HCT116 (cell line): ENCODE results near the gene TRIOBP. TPM values are rescaled to one million over a fixed set of nuclear protein-coding genes. Genes with fewer than 3 reads are reported as not detected.

Source experiments
- ATAC-seq: fragments of 200-7000 bp; cut with Tn5 transposase; 2 replicates; pipeline ENCODE4 v1.9.1; 2020; ENCODE audit warnings: mild to moderate bottlenecking, moderate library complexity
- BruUV-seq: library from RNA; stranded (reverse); fragments of 400-500 nt; replicated peaks from 2 replicates; lab custom pipeline; 2021; lab: Mats Ljungman, UMichigan
- CTCF ChIA-PET: fragments of 300-600 bp; sonication (Branson Sonifier 250); formaldehyde crosslinking; loops from one replicate; lab custom pipeline; 2021; ENCODE audit warnings: antibody characterized with exemption; lab: Charles Lee
- POLR2A ChIA-PET: fragments of 300-600, 350-600 bp; sonication (Branson Sonifier 250); formaldehyde crosslinking; loops from one replicate; lab custom pipeline; 2021; ENCODE audit warnings: antibody characterized with exemption; lab: Charles Lee
- RAD21 ChIA-PET, 2 experiments: fragments of 300-600 bp; sonication (Branson Sonifier 250); formaldehyde crosslinking; loops; one replicate each; lab custom pipeline; 2023; ENCODE audit warnings: low total read pairs in 2 of 2; ENCODE audit not compliant: uncharacterized antibody in 2 of 2, unreplicated experiment in 2 of 2, low non-redundant PET in 1 of 2; lab: Charles Lee
- DNase-seq: peaks from one replicate; pipeline ENCODE4 v3.0.0-alpha.2; 2010; ENCODE audit warnings: low read depth, low spot score
- H2AFZ ChIP-seq: fragments of 200-600 bp; shearing (Covaris generic), sonication (generic); 2 replicates; pipeline ENCODE4 v1.6.1; 2017; ENCODE audit warnings: low read depth, mixed run types, mixed read lengths, antibody characterized with exemption, low read length; ENCODE audit not compliant: poor library complexity, severe bottlenecking
- H3K27ac ChIP-seq: 2 replicates; pipeline ENCODE4 v1.5.1; 2012; ENCODE audit warnings: low read depth, low read length
- H3K27me3 ChIP-seq: fragments of 200-600 bp; sonication (generic); 2 replicates; pipeline ENCODE4 v1.6.1; 2016; ENCODE audit warnings: mixed run types, low read length, mixed read lengths; ENCODE audit not compliant: insufficient read depth
- H3K36me3 ChIP-seq, 2 experiments: fragments of 200-500 bp in 1 of 2; fragments of 200-600 bp in 1 of 2; sonication (Bioruptor generic) in 1 of 2; sonication (generic) in 1 of 2; 2 replicates each; pipeline versions ENCODE4 v1.5.1 to v1.6.1; 2014 to 2016; ENCODE audit warnings: low read length in 2 of 2, inconsistent platforms in 1 of 2, mixed read lengths in 1 of 2, mixed run types in 1 of 2; ENCODE audit not compliant: insufficient read depth in 2 of 2, control insufficient read depth in 1 of 2
- H3K4me1 ChIP-seq, 2 experiments: fragments of 200-600 bp in 1 of 2; sonication (generic) in 1 of 2; 2 replicates each; pipeline versions ENCODE4 v1.5.1 to v1.6.1; 2012 to 2017; ENCODE audit warnings: low read length in 2 of 2, inconsistent platforms in 1 of 2, mild to moderate bottlenecking in 1 of 2, mixed read lengths in 1 of 2, mixed run types in 1 of 2, moderate library complexity in 1 of 2; ENCODE audit not compliant: insufficient read depth in 2 of 2, control insufficient read depth in 1 of 2
- H3K4me2 ChIP-seq: fragments of 200-600 bp; sonication (generic); 2 replicates; pipeline ENCODE4 v1.6.1; 2017; ENCODE audit warnings: mixed run types, low read length, mixed read lengths
- H3K4me3 ChIP-seq, 2 experiments: fragments of 200-600 bp in 1 of 2; sonication (generic) in 1 of 2; replicated peaks in 1 of 2; 2 replicates each; pipeline ENCODE4 v1.5.1; 2011 to 2016; ENCODE audit warnings: low read length in 2 of 2, control low read depth in 1 of 2, low read depth in 1 of 2, mild to moderate bottlenecking in 1 of 2, mixed read lengths in 1 of 2, mixed run types in 1 of 2
- H3K79me2 ChIP-seq: fragments of 200-600 bp; sonication (generic); 2 replicates; pipeline ENCODE4 v1.6.1; 2017; ENCODE audit warnings: mild to moderate bottlenecking, mixed run types, low read length, moderate library complexity, mixed read lengths; ENCODE audit not compliant: insufficient read depth
- H3K9ac ChIP-seq: fragments of 200-600 bp; sonication (generic); 2 replicates; pipeline ENCODE4 v1.6.1; 2016; ENCODE audit warnings: low read length, mixed read lengths
- H3K9me2 ChIP-seq: fragments of 200-600 bp; sonication (generic), shearing (Covaris generic); 2 replicates; pipeline ENCODE4 v1.6.1; 2017; ENCODE audit warnings: mixed run types, mild to moderate bottlenecking, moderate library complexity; ENCODE audit not compliant: insufficient read depth
- H3K9me3 ChIP-seq, 2 experiments: fragments of 200-500 bp in 1 of 2; fragments of 200-600 bp in 1 of 2; sonication (Bioruptor generic) in 1 of 2; sonication (generic) in 1 of 2; 2 replicates each; pipeline ENCODE4 v1.6.1; 2014 to 2017; ENCODE audit warnings: low read length in 2 of 2, mixed read lengths in 2 of 2, inconsistent platforms in 1 of 2, low read depth in 1 of 2, mild to moderate bottlenecking in 1 of 2, mixed run types in 1 of 2, moderate library complexity in 1 of 2; ENCODE audit not compliant: control insufficient read depth in 1 of 2, insufficient read depth in 1 of 2
- H4K20me1 ChIP-seq: fragments of 200-600 bp; sonication (generic), shearing (Covaris generic); 2 replicates; pipeline ENCODE4 v1.6.1; 2017; ENCODE audit warnings: mixed run types, mild to moderate bottlenecking, moderate library complexity; ENCODE audit not compliant: insufficient read depth
- CBX3 ChIP-seq: IDR thresholded peaks from 2 replicates; pipeline ENCODE4 v1.6.1; 2012; ENCODE audit warnings: low read depth
- CEBPB ChIP-seq: IDR thresholded peaks from 2 replicates; pipeline ENCODE4 v1.6.1; 2012; ENCODE audit warnings: low read depth
- EGR1 ChIP-seq: IDR thresholded peaks from 2 replicates; pipeline ENCODE4 v1.6.1; 2012; ENCODE audit warnings: low read depth
- ELF1 ChIP-seq: IDR thresholded peaks from 2 replicates; pipeline ENCODE4 v1.6.1; 2012; ENCODE audit warnings: low read depth, borderline replicate concordance
- FOSL1 ChIP-seq: IDR thresholded peaks from 2 replicates; pipeline ENCODE4 v1.6.1; 2012; ENCODE audit warnings: low read depth
- JUND ChIP-seq: IDR thresholded peaks from 2 replicates; pipeline ENCODE4 v1.6.1; 2012
- POLR2A ChIP-seq: IDR thresholded peaks from 2 replicates; pipeline ENCODE4 v1.7.0; 2011; ENCODE audit warnings: borderline replicate concordance; ENCODE audit not compliant: insufficient read depth, insufficient read length; ENCODE audit errors: extremely low read depth
- POLR2AphosphoS5 ChIP-seq: IDR thresholded peaks from 2 replicates; pipeline ENCODE4 v1.6.1; 2011; ENCODE audit warnings: mild to moderate bottlenecking, low read depth, low read length, moderate library complexity
- REST ChIP-seq: IDR thresholded peaks from 2 replicates; pipeline ENCODE4 v1.6.1; 2012; ENCODE audit warnings: low read depth
- SIN3A ChIP-seq: IDR thresholded peaks from 2 replicates; pipeline ENCODE4 v1.6.1; 2012; ENCODE audit warnings: low read depth
- SP1 ChIP-seq: IDR thresholded peaks from 2 replicates; pipeline ENCODE4 v1.6.1; 2012; ENCODE audit warnings: low read depth
- ZFX ChIP-seq: fragments of 450-650 bp; IDR thresholded peaks from 2 replicates; pipeline ENCODE4 v1.6.1; 2017
- intact Hi-C: fragments of 100-400 bp; cut with micrococcal nuclease; formaldehyde crosslinking; loops from 2 replicates; pipeline ENCODE4 v1.10.0; 2022
- total RNA-seq: library from RNA; stranded (reverse); gene quantifications from one replicate; pipeline ENCODE4 v1.2.1, GENCODE V29; 2021; ENCODE audit not compliant: unreplicated experiment

The TRIOBP gene
- total RNA-seq, 1 experiment from 2014 or later = 244 TPM

- no peak for ATAC-seq
Measured at GRCh38 chr22:37647317-37647716, 49.5 kb upstream of the TRIOBP start.

More at GRCh38 chr22:37647317-37647716, 49.5 kb upstream of the TRIOBP start:
- Histone ChIP-seq H2AFZ (no peak overlapping the region), H3K4me2 (peak overlapping the region; percentile 49), H3K9me2 (no peaks in the 10 kb centered on the region), H4K20me1 (no peaks in the 10 kb centered on the region), H3K79me2 (no peaks in the 10 kb centered on the region), H3K27ac (peak overlapping the region; percentile 66), H3K4me3 (no peak overlapping the region), H3K9me3 (no peaks in the 10 kb centered on the region), H3K36me3 (peaks cover 21 to 38% of the 10 kb centered on the region in 2 experiments; a peak in 3 of 4 replicates), H3K27me3 (no peaks in the 10 kb centered on the region), H3K4me1 (peaks cover 21 to 33% of the 10 kb centered on the region in 2 experiments), H3K9ac (peak overlapping the region; percentile 14; the same call in 1 of the 2 replicates)
- BruUV-seq = no TSS peak
- no peak for DNase-seq
- ChIA-PET POLR2A (interaction anchor here (1.6 to 2.3 kb wide), 2 partner anchors 11 to 29 kb away, joined by 3 to 11 read pairs; partner anchors contain the start of gene PDXP), RAD21 (no interaction called here), CTCF (no interaction called here)
- TF ChIP-seq SP1 (no peak), CEBPB (no peak), ELF1 (no peak), FOSL1 (no peak), CBX3 (no peak), REST (no peak), EGR1 (no peak), POLR2AphosphoS5 (no peak), POLR2A (no peak), JUND (no peak), SIN3A (no peak), ZFX (no peak)
- intact Hi-C loops = no loop called here
